NCI-H2107 (cell line): ENCODE results near the gene TNIK.
"Not testable (repeated sequence)": the region's sequence is repeated elsewhere in the genome, so short reads cannot be mapped to it uniquely, and the experiment has no call there.

Experiments used
- DNase-seq: peaks from one replicate; lab custom pipeline; 2025; lab: John Stamatoyannopoulos, UW

Gene TNIK

GRCh38 chr3:171255236-171255806 lies 204.9 kb downstream of the TNIK start:
- no peak for DNase-seq

GRCh38 chr3:171254315-171254714 lies 205.9 kb downstream of the TNIK start:
- DNase-seq = no peak

GRCh38 chr3:171251835-171252234 lies 208.4 kb downstream of the TNIK start:
- DNase-seq = no peak

- no peak for DNase-seq
Observed at GRCh38 chr3:171250444-171250843, 209.8 kb downstream of the TNIK start.

GRCh38 chr3:171249245-171249644 lies 211.0 kb downstream of the TNIK start:
- DNase-seq = no peak

- DNase-seq = no peak
Observed at GRCh38 chr3:171248426-171249111, 211.6 kb downstream of the TNIK start.

- DNase-seq = no peak
Observed at GRCh38 chr3:171245796-171246765, 214.1 kb downstream of the TNIK start.

GRCh38 chr3:171242951-171243350 lies 217.3 kb downstream of the TNIK start:
- DNase-seq = no peak

- DNase-seq = no peak
Observed at GRCh38 chr3:171242170-171242569, 218.0 kb downstream of the TNIK start.

- DNase-seq = not testable (repeated sequence)
Observed at GRCh38 chr3:171241655-171242054, 218.6 kb downstream of the TNIK start.

- DNase-seq = peak; percentile 13
Observed at GRCh38 chr3:171240504-171240835, 219.7 kb downstream of the TNIK start.

- DNase-seq = peak; percentile 84
Observed at GRCh38 chr3:171239757-171240503, 220.3 kb downstream of the TNIK start.

GRCh38 chr3:171237009-171237385 lies 223.2 kb downstream of the TNIK start:
- DNase-seq = no peak

GRCh38 chr3:171236265-171237008 lies 223.8 kb downstream of the TNIK start:
- DNase-seq = no peak

GRCh38 chr3:171234298-171235010 lies 225.8 kb downstream of the TNIK start:
- DNase-seq = no peak

- no peak for DNase-seq
Observed at GRCh38 chr3:171231361-171231760, 228.8 kb downstream of the TNIK start.

- no peak for DNase-seq
Observed at GRCh38 chr3:171230865-171231264, 229.3 kb downstream of the TNIK start.

- DNase-seq = no peak
Observed at GRCh38 chr3:171229173-171229572, 231.0 kb downstream of the TNIK start.

GRCh38 chr3:171228240-171228639 lies 232.0 kb downstream of the TNIK start:
- DNase-seq = no peak

GRCh38 chr3:171227828-171228227 lies 232.4 kb downstream of the TNIK start:
- no peak for DNase-seq

- DNase-seq = no peak
Observed at GRCh38 chr3:171227359-171227758, 232.8 kb downstream of the TNIK start.
